Measurements from ENCODE around the gene SLC22A31. TPM values are rescaled to one million over a fixed set of nuclear protein-coding genes. Genes with fewer than 3 reads are reported as not detected.

SLC22A31 gene
- polyA plus RNA-seq, 1 of the 3 experiments (the other 2 are of a cell fraction): 0.07 TPM

- peaks cover 0 to 35% of the 10 kb centered on the region in 2 experiments; a peak in 1 of 4 replicates for H3K4me1 ChIP-seq (ENCODE audit: control insufficient read depth in 1 of 2, insufficient read depth in 2 of 2, low read depth in 1 of 2, low read length in 1 of 2)
- no peak overlapping the region for H2AFZ ChIP-seq (ENCODE audit: low read depth)
- no peaks in the 10 kb centered on the region for H4K20me1 ChIP-seq (ENCODE audit: insufficient read depth)
- H3K9me2 ChIP-seq: no peaks in the 10 kb centered on the region
- no peak for DNase-seq
- H3K4me2 ChIP-seq: no peak overlapping the region
- no peaks in the 10 kb centered on the region for H3K9me3 ChIP-seq
- ChIA-PET CTCF (interaction anchor here (0.6 to 1.2 kb wide), 5 partner anchors 14 to 394 kb away, joined by 3 to 5 read pairs (median 4); no protein-coding TSS in a partner anchor), POLR2A (no interaction called here)
- no peak for TF ChIP-seq GATA2 (CRISPR knock-in tag; IDR thresholded peaks at IDR 0.05)
- no peak for TF ChIP-seq CHD2 (IDR thresholded peaks at IDR 0.05; ENCODE audit: low read length, partially characterized antibody)
- no peak for TF ChIP-seq NRF1 (IDR thresholded peaks at IDR 0.05; ENCODE audit: low read depth, low read length)
- TF ChIP-seq EP300 (IDR thresholded peaks at IDR 0.05; ENCODE audit: borderline replicate concordance in 1 of 2, low read depth in 1 of 2, low read length in 1 of 2): no peak
- no peak for TF ChIP-seq TEAD4 (IDR thresholded peaks at IDR 0.05; ENCODE audit: borderline replicate concordance, insufficient read depth)
- no peak for TF ChIP-seq RXRA (IDR thresholded peaks at IDR 0.05; ENCODE audit: borderline replicate concordance, low read depth)
- no peak for TF ChIP-seq USF1 (IDR thresholded peaks at IDR 0.05; ENCODE audit: borderline replicate concordance, low read depth)
- no peak for TF ChIP-seq SIN3A (IDR thresholded peaks at IDR 0.05; ENCODE audit: borderline replicate concordance, low read depth, low read length)
- peaks cover 3% of the 10 kb centered on the region for H3F3A ChIP-seq (replicated peaks; ENCODE audit: insufficient read depth)
- peaks cover 5 to 17% of the 10 kb centered on the region in 2 experiments for H3K36me3 ChIP-seq (replicated peaks in 1 of 2; ENCODE audit: control insufficient read depth in 1 of 2, insufficient read depth in 2 of 2, low read length in 1 of 2)
- 96% methylated on average over 9 of the region's 9 CpGs for WGBS (ENCODE audit: low lambda C conversion rate)
- no peaks in the 10 kb centered on the region for H3K79me2 ChIP-seq (ENCODE audit: insufficient read depth)
- H3K9ac ChIP-seq: no peak overlapping the region
- no peaks in the 10 kb centered on the region for H3K27me3 ChIP-seq (ENCODE audit: insufficient read depth)
- peak overlapping the region in 1 of 2 experiments; percentile 97; a peak in 2 of 4 replicates for H3K27ac ChIP-seq (ENCODE audit: low read depth in 2 of 2, low read length in 1 of 2)
- H3K4me3 ChIP-seq (ENCODE audit: low read depth in 2 of 2, low read length in 1 of 2): no peak overlapping the region
Measured at GRCh38 chr16:89149386-89149785, 51.0 kb downstream of the SLC22A31 start.

- Histone ChIP-seq H3K4me2 (no peak overlapping the region), H3K27me3 (ENCODE audit: insufficient read depth) (no peaks in the 10 kb centered on the region), H4K20me1 (ENCODE audit: insufficient read depth) (0 out of 2 replicates have a peak, but pooled peaks cover 5% of the 10 kb centered on the region), H3K27ac (ENCODE audit: low read depth in 2 of 2, low read length in 1 of 2) (no peak overlapping the region), H3K9ac (no peak overlapping the region), H2AFZ (ENCODE audit: low read depth) (no peak overlapping the region), H3K9me2 (no peaks in the 10 kb centered on the region), H3F3A (replicated peaks; ENCODE audit: insufficient read depth) (no peaks in the 10 kb centered on the region), H3K9me3 (no peaks in the 10 kb centered on the region), H3K36me3 (replicated peaks in 1 of 2; ENCODE audit: control insufficient read depth in 1 of 2, insufficient read depth in 2 of 2, low read length in 1 of 2) (peaks cover 5 to 17% of the 10 kb centered on the region in 2 experiments), H3K79me2 (ENCODE audit: insufficient read depth) (no peaks in the 10 kb centered on the region), H3K4me1 (ENCODE audit: control insufficient read depth in 1 of 2, insufficient read depth in 2 of 2, low read depth in 1 of 2, low read length in 1 of 2) (peaks cover 0 to 33% of the 10 kb centered on the region in 2 experiments; a peak in 1 of 4 replicates), H3K4me3 (ENCODE audit: low read depth in 2 of 2, low read length in 1 of 2) (no peak overlapping the region)
- ChIA-PET POLR2A (no interaction called here), CTCF (no interaction called here)
- WGBS (ENCODE audit: low lambda C conversion rate): 93% methylated on average over 10 of the region's 11 CpGs
- no peak for TF ChIP-seq MAX (IDR thresholded peaks at IDR 0.05; ENCODE audit: low read depth)
- TF ChIP-seq USF2 (IDR thresholded peaks at IDR 0.05; ENCODE audit: borderline replicate concordance, low read depth, low read length): no peak
- TF ChIP-seq PBX3 (IDR thresholded peaks at IDR 0.05): no peak
- no peak for TF ChIP-seq MEF2A (IDR thresholded peaks at IDR 0.05; ENCODE audit: borderline replicate concordance, low read depth)
- no peak for DNase-seq
Measured at GRCh38 chr16:89147085-89147817, 53.1 kb downstream of the SLC22A31 start.

Measured in SK-N-SH (cell line).